ENCODE results near the gene TSPAN7.

Gene TSPAN7

GRCh38 chrX:38594434-38594833 lies 33.1 kb downstream of the TSPAN7 start:
- no peak for DNase-seq (ENCODE audit: low read depth in 2 of 2, low spot score in 1 of 2)

DNA sequence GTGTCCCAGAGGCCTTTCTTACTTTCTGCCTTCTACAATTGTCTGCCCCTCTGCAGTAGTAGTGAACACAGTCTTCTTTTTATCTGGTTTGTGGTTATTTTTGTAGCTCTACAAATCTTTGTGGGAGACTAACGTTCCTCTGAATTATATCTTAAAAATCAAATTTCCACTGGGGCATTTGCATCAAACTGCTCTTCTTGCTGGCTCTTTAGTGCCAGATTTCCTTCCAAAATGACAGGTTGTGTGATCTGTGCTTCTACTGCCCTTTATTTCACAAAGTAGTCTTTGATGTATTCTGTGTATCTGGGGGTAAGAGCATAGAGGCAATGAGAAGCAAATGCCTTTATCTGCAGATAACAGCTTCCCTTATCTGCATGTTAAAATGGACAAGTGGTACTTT lies 34.5 kb downstream of the TSPAN7 start:
- DNase-seq (ENCODE audit: low read depth in 2 of 2, low spot score in 1 of 2), result no peak

- DNase-seq (ENCODE audit: low read depth in 2 of 2, low spot score in 1 of 2), result no peak
These were observed 35.6 kb downstream of the TSPAN7 start for GRCh38 chrX:38596939-38597338.

DNA sequence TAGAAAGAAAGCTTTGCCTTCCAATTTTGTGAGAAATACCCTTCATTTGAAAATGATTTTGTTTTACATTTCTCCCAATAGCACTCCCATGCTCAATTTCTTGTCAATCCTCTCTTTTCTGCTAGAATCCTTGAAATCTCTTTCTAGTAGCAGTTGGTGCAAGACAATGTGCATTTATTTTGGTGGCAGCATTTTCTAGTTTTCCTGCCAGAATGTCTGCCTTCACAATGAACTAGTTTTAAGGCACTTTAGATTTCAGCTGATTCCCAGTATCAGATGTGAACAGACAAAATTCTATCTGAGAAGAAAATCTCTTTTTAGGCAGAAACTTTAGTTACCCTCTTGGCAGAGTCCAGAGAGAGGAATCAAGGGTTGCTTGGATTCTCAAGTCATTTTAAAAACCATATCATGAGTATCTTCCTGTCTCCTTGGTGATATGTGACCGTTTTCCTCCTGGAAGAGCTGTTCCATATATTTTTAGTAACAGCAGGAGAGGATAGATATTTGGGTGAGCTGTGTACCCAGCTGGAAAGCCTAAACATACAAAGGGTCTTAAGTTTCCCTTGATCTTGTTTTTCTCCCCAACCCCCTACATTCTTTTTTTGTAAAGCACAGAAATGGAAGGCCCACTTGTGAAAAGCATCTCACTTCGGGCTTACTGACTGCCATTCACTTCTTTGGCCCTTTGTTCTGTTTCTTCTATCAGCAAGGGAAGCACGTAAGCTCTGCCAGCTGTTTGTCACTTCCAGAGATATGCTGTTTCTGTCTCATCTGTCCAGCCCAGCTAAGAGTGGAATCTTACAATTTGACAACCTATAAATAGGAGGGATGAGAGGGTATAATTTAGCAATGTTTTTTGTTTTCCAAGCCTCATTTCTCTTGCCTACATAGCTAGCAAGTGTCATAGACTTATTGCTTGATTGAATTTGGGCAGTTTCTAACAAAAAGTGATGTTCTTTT lies 38.7 kb downstream of the TSPAN7 start:
- DNase-seq (ENCODE audit: low read depth in 2 of 2, low spot score in 1 of 2), result no peak

GRCh38 chrX:38601866-38602265 lies 40.5 kb downstream of the TSPAN7 start:
- no peak for DNase-seq (ENCODE audit: low read depth in 2 of 2, low spot score in 1 of 2)

- DNase-seq (ENCODE audit: low read depth in 2 of 2, low spot score in 1 of 2), result no peak
These were observed 45.5 kb downstream of the TSPAN7 start for GRCh38 chrX:38606821-38607220.

DNA sequence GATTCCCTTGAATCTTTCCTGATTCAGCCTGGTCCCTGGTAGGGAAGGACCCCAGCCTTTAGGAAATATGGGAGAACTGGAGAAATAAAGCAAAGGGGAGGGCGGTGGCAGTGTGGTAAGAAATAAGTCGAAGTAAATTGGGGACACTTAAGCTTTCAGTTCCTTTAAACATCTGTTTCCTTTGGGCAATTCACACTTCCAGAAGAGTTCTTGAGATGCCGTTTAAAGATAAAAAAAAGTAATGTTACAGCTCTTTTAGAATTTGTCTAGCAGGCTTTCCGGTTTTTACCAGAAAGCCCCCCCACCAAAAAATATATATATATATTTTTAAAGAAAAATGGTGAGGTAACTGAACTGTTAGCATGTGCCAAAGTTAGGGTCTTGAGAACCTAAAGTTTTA lies 46.6 kb downstream of the TSPAN7 start:
- DNase-seq (ENCODE audit: low read depth in 2 of 2, low spot score in 1 of 2), result no peak

- no peak for DNase-seq (ENCODE audit: low read depth in 2 of 2, low spot score in 1 of 2)
These were observed 49.5 kb downstream of the TSPAN7 start for GRCh38 chrX:38610849-38611248.

GRCh38 chrX:38612281-38612680 lies 50.9 kb downstream of the TSPAN7 start:
- DNase-seq (ENCODE audit: low read depth in 2 of 2, low spot score in 1 of 2), result no peak

DNA sequence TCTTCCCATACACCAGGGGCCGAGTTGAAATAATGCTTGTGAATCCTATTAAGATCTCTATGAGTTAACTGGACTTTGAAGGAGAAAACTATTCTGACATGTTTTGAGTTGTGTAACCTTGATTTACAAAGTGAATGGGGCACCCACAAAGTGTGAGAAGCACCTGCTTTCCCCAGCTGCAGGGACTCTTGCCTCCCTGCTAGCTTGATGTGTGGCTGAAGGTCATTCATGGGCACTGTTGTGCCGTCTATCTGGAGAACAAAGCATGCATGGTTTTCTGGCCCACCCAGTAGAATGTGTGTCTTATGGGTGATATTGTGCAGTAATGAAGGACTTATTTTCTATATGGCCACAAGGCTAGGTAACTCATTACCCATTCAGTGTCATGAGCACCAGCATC lies 53.1 kb downstream of the TSPAN7 start:
- no peak for DNase-seq (ENCODE audit: low read depth in 2 of 2, low spot score in 1 of 2)

GRCh38 chrX:38616904-38617303 lies 55.6 kb downstream of the TSPAN7 start:
- no peak for DNase-seq (ENCODE audit: low read depth in 2 of 2, low spot score in 1 of 2)

DNA sequence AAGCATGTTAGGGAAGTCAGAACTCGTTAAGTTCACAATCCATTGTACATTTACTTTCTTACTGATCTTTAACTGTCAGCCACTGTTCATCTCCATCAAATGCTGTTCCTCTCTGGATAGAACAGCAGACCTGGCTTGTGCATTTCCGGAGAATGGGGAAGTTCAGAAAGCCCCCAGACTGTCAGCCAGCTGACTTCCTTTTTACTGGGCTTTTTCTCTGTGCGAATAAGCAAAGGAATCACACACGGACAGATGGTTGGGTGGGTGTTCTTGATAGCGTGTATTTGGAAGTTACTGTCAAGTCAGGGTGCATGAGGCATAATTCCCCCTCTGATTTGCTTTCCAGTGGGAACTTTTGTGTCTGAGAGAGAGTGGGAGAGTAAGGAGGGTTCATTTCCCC lies 56.8 kb downstream of the TSPAN7 start:
- DNase-seq (ENCODE audit: low read depth in 2 of 2, low spot score in 1 of 2), result no peak

- no peak for DNase-seq (ENCODE audit: low read depth in 2 of 2, low spot score in 1 of 2)
These were observed 59.3 kb downstream of the TSPAN7 start for GRCh38 chrX:38620623-38621022.

- DNase-seq (ENCODE audit: low read depth in 2 of 2, low spot score in 1 of 2), result no peak
These were observed 65.0 kb downstream of the TSPAN7 start for GRCh38 chrX:38626296-38626695.

GRCh38 chrX:38627683-38628082 lies 66.3 kb downstream of the TSPAN7 start:
- DNase-seq (ENCODE audit: low read depth in 2 of 2, low spot score in 1 of 2), result no peak

DNA sequence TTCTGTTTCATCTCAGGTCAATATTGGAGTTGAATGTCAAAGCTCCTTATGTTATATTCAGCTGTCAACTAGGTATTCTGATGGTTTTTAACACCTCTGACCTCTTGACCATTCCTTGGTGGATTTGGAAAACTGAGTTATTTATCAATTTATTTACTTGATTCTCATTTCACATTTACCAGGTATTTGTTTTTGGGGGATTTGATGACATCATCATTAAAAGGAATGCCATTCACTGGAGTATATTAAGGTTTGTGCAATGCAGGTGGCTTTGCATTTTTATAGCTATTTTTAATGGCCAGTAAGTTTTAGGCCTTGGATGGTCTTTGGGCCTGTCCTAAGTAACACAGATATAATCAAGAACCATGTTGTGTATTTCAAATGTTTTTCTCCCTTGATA lies 67.2 kb downstream of the TSPAN7 start:
- DNase-seq (ENCODE audit: low read depth in 2 of 2, low spot score in 1 of 2), result no peak

- no peak for DNase-seq (ENCODE audit: low read depth in 2 of 2, low spot score in 1 of 2)
These were observed 71.2 kb downstream of the TSPAN7 start for GRCh38 chrX:38632516-38632915.

DNA sequence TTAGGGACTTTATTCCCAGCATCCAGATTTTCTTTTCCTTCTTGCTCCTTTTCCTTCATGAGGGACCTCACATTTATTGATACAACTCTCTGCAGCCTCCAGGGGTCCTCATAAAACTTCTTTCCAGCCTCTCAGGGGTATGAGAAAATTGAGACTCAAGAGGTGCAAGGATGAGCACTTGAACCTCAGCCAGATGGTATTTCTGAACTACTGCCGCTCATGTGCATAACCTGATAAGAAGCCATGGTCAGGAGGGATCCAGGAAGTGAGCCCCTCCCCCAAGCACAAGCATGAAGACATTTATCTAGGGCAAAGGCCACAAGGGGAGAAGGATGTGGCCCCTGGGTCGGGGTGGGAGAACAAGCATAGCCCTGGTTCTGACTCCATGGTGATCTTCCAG lies 73.3 kb downstream of the TSPAN7 start:
- no peak for DNase-seq (ENCODE audit: low read depth in 2 of 2, low spot score in 1 of 2)

- no peak for DNase-seq (ENCODE audit: low read depth in 2 of 2, low spot score in 1 of 2)
These were observed 75.8 kb downstream of the TSPAN7 start for GRCh38 chrX:38636949-38637819.

GRCh38 chrX:38638952-38639529 lies 77.7 kb downstream of the TSPAN7 start:
- DNase-seq (ENCODE audit: low read depth in 2 of 2, low spot score in 1 of 2), result no peak

GRCh38 chrX:38639730-38640129 lies 78.4 kb downstream of the TSPAN7 start:
- DNase-seq (ENCODE audit: low read depth in 2 of 2, low spot score in 1 of 2), result no peak

DNA sequence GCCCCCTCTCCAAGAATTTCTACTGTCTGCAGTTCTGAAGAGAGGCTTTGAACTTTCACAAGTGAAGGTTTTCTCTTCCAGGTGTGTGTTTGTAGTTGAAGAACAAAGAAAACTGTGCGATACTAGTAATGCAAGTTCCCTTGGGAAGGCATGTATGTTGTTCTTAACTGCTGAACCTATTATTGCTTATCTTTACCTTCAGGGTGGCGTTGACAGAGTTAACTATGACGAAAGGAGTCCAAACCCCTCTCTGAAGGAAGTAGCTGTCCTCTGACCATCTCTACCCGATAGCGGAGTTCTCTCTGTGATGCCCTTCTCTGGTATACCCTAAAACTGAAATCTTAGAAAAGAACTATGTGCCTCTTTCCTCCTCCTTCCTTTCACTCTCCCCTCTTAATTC lies 79.9 kb downstream of the TSPAN7 start:
- DNase-seq (ENCODE audit: low read depth in 2 of 2, low spot score in 1 of 2), result no peak
